Tibial nerve (tissue), 4 donors: ENCODE data around the gene TSGA10IP. TPM values are rescaled to one million over a fixed set of nuclear protein-coding genes. Genes with fewer than 3 reads are reported as not detected.
"Not testable (repeated sequence)": the region's sequence is repeated elsewhere in the genome, so short reads cannot be mapped to it uniquely, and the experiment has no call there.

Experiments used
- DNase-seq, 2 donors: peaks; one replicate each; pipeline ENCODE4 v3.0.0-alpha.2; 2019; ENCODE audit warnings: low spot score in 2 of 2
- H3K27ac ChIP-seq, 4 donors: fragments of 200-600 bp; sonication (generic) in 3 of 4; one replicate each; pipeline ENCODE4 v1.5.1; 2017 to 2019; ENCODE audit warnings: mild to moderate bottlenecking in 1 of 4
- H3K27me3 ChIP-seq, 2 donors: fragments of 200-600 bp; sonication (generic) in 1 of 2; one replicate each; pipeline versions ENCODE4 v1.5.1 to v1.6.0; 2017 to 2019
- H3K36me3 ChIP-seq, 3 donors: fragments of 200-600 bp; sonication (generic); one replicate each; pipeline ENCODE4 v1.5.1; 2018 to 2019
- H3K4me1 ChIP-seq, 4 donors: fragments of 200-600 bp; sonication (generic) in 3 of 4; one replicate each; pipeline ENCODE4 v1.5.1; 2017 to 2019
- H3K4me3 ChIP-seq, 4 donors: fragments of 200-600 bp; sonication (generic) in 3 of 4; one replicate each; pipeline ENCODE4 v1.5.1; 2017 to 2019; ENCODE audit warnings: mild to moderate bottlenecking in 1 of 4, moderate library complexity in 1 of 4
- H3K9me3 ChIP-seq, 4 donors: fragments of 200-600 bp; sonication (generic) in 3 of 4; one replicate each; pipeline ENCODE4 v1.5.1; 2017 to 2019
- EP300 ChIP-seq, 2 donors: sonication (generic); formaldehyde crosslinking; IDR thresholded peaks; one replicate each; pipeline ENCODE4 v1.6.1; 2017; ENCODE audit warnings: antibody characterized with exemption in 2 of 2, mild to moderate bottlenecking in 1 of 2
- POLR2A ChIP-seq, 2 donors: fragments of 450-650 bp; IDR thresholded peaks; one replicate each; pipeline ENCODE4 v1.6.1; 2017; ENCODE audit warnings: antibody characterized with exemption in 2 of 2, mild to moderate bottlenecking in 2 of 2, moderate library complexity in 2 of 2
- WGBS, 2 donors: methylation state at CpG; one replicate each; pipeline ENCODE4 v1.1.5; 2018; 5-methylcytosine and 5-hydroxymethylcytosine counted together
- total RNA-seq, 4 donors: library from RNA; depleted of rRNA; stranded (reverse); fragments of >200 nt; gene quantifications; one replicate each; pipeline ENCODE4 v1.1.0, GENCODE V29; 2016
- TF ChIP-seq, protein P1 (sequence below), 5 experiments: fragments of 200-600 bp in 3 of 5; fragments of 450-650 bp in 2 of 5; sonication (generic) in 3 of 5; IDR thresholded peaks; one replicate each; pipeline ENCODE4 v1.5.1; 2016 to 2019; ENCODE audit warnings: antibody characterized with exemption in 5 of 5, mild to moderate bottlenecking in 3 of 5, moderate library complexity in 2 of 5

The TSGA10IP gene
- total RNA-seq, 4 donors from 2014 or later, result not detected

DNA sequence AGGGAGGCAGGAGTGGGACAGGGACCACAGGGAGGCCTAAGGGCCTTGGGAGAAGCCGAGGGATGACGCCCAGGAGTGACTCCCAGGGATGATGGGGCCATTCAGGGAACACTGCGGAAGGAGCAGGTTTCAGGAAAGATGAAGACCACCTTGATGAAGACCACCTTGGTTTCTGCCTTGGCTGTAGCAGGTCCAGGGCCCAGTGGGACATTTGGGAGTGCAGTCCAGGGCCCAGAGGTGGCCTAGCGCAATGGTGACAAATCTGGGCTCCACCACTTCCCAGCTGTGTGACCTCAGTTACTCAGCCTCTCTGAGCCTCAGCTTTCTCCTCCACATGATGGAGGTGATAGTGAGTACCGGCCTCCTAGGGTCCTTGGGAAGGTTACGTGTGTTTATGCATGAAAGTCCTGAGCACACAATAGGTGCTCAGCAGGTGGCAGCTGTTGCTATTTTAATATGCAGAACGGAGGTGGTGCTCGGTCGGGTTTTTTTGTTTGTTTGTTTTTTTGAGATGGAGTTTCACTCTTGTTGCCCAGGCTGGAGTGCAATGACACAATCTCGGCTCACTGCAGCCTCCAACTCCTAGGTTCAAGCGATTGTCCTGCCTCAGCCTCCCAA, 770 bp downstream of the TSGA10IP start:
- H3K27ac ChIP-seq, result no peak overlapping the region
- no peaks in the 10 kb centered on the region for H3K27me3 ChIP-seq
- no peaks in the 10 kb centered on the region for H3K4me1 ChIP-seq
- WGBS, 2 donors, result 83 to 86% methylated on average over 11 of the region's 11 CpGs
- H3K4me3 ChIP-seq, result no peak overlapping the region
- no peaks in the 10 kb centered on the region for H3K9me3 ChIP-seq
- no peak for DNase-seq
- no peaks in the 10 kb centered on the region for H3K36me3 ChIP-seq
- TF ChIP-seq, protein P1, sequence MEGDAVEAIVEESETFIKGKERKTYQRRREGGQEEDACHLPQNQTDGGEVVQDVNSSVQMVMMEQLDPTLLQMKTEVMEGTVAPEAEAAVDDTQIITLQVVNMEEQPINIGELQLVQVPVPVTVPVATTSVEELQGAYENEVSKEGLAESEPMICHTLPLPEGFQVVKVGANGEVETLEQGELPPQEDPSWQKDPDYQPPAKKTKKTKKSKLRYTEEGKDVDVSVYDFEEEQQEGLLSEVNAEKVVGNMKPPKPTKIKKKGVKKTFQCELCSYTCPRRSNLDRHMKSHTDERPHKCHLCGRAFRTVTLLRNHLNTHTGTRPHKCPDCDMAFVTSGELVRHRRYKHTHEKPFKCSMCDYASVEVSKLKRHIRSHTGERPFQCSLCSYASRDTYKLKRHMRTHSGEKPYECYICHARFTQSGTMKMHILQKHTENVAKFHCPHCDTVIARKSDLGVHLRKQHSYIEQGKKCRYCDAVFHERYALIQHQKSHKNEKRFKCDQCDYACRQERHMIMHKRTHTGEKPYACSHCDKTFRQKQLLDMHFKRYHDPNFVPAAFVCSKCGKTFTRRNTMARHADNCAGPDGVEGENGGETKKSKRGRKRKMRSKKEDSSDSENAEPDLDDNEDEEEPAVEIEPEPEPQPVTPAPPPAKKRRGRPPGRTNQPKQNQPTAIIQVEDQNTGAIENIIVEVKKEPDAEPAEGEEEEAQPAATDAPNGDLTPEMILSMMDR (IDR thresholded peaks at IDR 0.05), result no peak
- TF ChIP-seq POLR2A (IDR thresholded peaks at IDR 0.05) (no peak), EP300 (IDR thresholded peaks at IDR 0.05) (no peak)

DNA sequence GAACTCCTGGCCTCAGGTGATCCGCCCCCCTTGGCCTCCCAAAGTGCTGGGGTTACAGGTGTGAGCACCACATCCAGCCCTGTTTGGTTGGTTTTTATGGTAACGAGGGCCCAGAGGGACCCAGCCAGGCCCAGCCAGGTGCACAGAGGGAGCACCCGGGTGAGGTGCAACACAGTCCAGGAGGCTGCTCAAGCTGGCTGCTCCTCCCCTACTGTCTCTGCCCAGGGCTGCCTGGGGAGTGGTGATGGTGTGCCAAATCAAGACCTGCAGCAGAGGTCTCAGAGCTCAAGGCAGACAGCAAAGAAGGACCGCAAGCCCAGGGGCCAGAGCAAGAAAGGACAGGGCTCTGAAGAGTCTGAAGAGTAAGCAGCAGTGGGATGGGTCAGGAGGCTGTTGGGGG, 1.4 kb downstream of the TSGA10IP start:
- DNase-seq, result no peak
- no peak for TF ChIP-seq POLR2A (IDR thresholded peaks at IDR 0.05)
- TF ChIP-seq, protein P1 (IDR thresholded peaks at IDR 0.05), result no peak
- no peak for TF ChIP-seq EP300 (IDR thresholded peaks at IDR 0.05)
- Histone ChIP-seq H3K27me3 (no peaks in the 10 kb centered on the region), H3K4me3 (no peak overlapping the region), H3K9me3 (no peaks in the 10 kb centered on the region), H3K27ac (no peak overlapping the region), H3K4me1 (no peaks in the 10 kb centered on the region), H3K36me3 (no peaks in the 10 kb centered on the region)
- WGBS, 2 donors, result 72 to 92% methylated on average over 4 of the region's 4 CpGs

DNA sequence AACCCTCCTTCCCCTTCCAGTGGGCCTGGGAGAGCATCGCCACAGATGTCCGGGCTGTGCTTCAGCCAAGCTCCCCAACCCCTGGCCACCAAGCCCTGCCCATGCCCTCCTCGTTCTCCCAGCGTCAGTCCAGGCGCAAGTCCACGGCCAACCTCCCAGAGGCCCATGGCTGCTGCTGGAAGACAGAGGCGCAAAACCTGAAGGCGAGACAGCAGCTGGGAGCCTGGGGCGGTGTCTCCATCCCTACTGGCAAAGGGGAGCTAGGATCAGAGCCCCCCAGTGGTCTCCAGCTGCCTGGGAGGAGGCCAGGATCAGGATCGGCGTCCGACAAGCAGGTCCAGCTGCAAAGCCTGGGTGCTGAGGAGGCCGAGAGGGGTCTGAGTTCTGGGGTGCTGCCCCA, 1.9 kb downstream of the TSGA10IP start:
- TF ChIP-seq POLR2A (IDR thresholded peaks at IDR 0.05) (no peak), EP300 (IDR thresholded peaks at IDR 0.05) (no peak)
- 54 to 58% methylated on average over 7 to 13 of the region's 13 CpGs for WGBS, 2 donors
- Histone ChIP-seq H3K4me3 (no peak overlapping the region), H3K27ac (no peak overlapping the region), H3K4me1 (no peaks in the 10 kb centered on the region), H3K9me3 (no peaks in the 10 kb centered on the region), H3K27me3 (no peaks in the 10 kb centered on the region), H3K36me3 (no peaks in the 10 kb centered on the region)
- DNase-seq, result no peak

DNA sequence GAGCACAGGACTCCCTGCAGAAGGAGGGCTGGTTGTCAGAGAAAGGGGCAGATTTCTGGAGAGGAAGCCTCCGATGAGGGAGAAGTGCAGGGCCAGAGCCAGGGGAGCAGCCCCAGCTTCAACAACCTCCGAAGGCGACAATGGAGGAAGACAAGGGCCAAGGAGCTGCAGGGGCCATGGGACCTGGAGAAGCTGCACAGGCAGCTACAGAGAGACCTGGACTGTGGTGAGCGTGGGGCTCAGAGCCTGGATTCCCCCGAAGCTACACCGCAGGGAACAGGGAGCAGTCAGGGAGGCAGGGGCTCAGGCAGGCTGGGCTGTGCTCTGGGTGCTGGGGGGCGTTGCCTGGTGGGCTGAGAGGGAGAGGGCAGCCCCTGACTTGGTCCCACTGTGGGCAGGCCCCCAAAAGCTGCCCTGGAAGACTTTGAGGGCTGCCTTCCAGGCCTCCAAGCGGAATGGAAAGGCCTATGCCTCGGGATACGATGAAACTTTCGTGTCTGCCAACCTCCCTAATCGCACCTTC, 2.4 kb downstream of the TSGA10IP start:
- Histone ChIP-seq H3K4me1 (no peaks in the 10 kb centered on the region), H3K27me3 (no peaks in the 10 kb centered on the region), H3K27ac (no peak overlapping the region), H3K9me3 (no peaks in the 10 kb centered on the region), H3K4me3 (no peak overlapping the region), H3K36me3 (no peaks in the 10 kb centered on the region)
- TF ChIP-seq EP300 (IDR thresholded peaks at IDR 0.05), result no peak
- TF ChIP-seq POLR2A (IDR thresholded peaks at IDR 0.05), result no peak
- TF ChIP-seq, protein P1 (IDR thresholded peaks at IDR 0.05), result no peak
- WGBS, 2 donors, result 78 to 82% methylated on average over 10 to 12 of the region's 12 CpGs
- no peak for DNase-seq

DNA sequence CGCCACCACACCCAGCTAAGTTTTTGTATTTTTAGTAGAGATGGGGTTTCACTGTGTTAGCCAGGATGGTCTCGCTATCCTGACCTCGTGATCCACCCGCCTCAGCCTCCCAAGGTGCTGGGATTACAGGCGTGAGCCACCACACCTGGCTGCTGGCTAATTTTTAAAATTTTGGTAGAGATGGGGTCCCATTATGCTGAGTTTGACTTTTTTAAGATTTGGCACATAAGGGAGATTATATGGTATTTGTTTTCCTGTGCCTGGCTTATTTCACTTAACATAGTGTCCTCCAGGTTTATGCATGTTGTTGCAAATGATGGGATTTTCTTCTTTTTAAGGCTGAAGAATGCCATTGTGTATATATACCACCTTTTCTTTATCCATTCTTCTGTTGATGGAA, 5.4 kb downstream of the TSGA10IP start:
- not testable (repeated sequence) for H3K4me3 ChIP-seq, DNase-seq, H3K36me3 ChIP-seq, H3K9me3 ChIP-seq, H3K4me1 ChIP-seq, H3K27ac ChIP-seq
- 95 to 96% methylated on average over 5 of the region's 5 CpGs for WGBS, 2 donors
- H3K27me3 ChIP-seq, result peaks cover 0 to 12% of the 10 kb centered on the region in 2 donors

DNA sequence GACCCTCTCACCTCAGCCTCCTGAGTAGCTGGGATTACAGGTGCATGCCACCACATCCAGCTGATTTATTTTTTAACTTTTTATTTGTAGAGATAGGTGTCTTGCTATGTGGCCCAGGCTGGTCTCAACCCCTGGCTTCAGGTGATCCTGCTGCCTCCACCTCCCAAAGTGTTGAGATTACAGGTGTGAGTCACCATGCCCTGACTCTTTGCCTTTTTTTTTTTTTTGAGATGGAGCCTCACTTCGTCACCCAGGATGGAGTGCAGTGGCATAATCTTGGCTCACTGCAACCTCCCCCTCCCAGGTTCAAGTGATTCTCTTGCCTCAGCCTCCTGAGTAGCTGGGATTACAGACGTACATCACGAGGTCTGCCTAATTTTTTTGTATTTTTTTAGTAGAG, 6.4 kb downstream of the TSGA10IP start:
- WGBS, 2 donors, result 53 to 55% methylated on average over 3 of the region's 3 CpGs

More for the DNA sequence above, 6.4 kb downstream of the TSGA10IP start:
- not testable (repeated sequence) for H3K9me3 ChIP-seq, H3K4me3 ChIP-seq, DNase-seq, H3K36me3 ChIP-seq, H3K27ac ChIP-seq, H3K4me1 ChIP-seq
- peaks cover 0 to 12% of the 10 kb centered on the region in 2 donors for H3K27me3 ChIP-seq
